ENCODE data around the gene METTL26.
A peak's percentile ranks its signal among the peaks of the same experiment; 100 is the strongest.

- TF ChIP-seq NFIC (IDR thresholded peaks at IDR 0.05) (no peak), REST (IDR thresholded peaks at IDR 0.05; ENCODE audit: low read depth) (no peak), MAX (IDR thresholded peaks at IDR 0.05) (no peak), ZBTB7A (IDR thresholded peaks at IDR 0.05; ENCODE audit: low read depth) (0 out of 2 replicates have a peak, but pooled peaks have one; percentile 39), YY1 (IDR thresholded peaks at IDR 0.05; ENCODE audit: low read depth) (no peak)
These were observed 37.4 kb upstream of the METTL26 start for GRCh38 chr16:673399-673991.
